ENCODE data around the gene MOV10. TPM values are rescaled to one million over a fixed set of nuclear protein-coding genes. Genes with fewer than 3 reads are reported as not detected.
"Not testable (repeated sequence)": the region's sequence is repeated elsewhere in the genome, so short reads cannot be mapped to it uniquely, and the experiment has no call there.

MOV10 gene
- total RNA-seq, 1 donor from 2014 or later = 137 TPM

DNA sequence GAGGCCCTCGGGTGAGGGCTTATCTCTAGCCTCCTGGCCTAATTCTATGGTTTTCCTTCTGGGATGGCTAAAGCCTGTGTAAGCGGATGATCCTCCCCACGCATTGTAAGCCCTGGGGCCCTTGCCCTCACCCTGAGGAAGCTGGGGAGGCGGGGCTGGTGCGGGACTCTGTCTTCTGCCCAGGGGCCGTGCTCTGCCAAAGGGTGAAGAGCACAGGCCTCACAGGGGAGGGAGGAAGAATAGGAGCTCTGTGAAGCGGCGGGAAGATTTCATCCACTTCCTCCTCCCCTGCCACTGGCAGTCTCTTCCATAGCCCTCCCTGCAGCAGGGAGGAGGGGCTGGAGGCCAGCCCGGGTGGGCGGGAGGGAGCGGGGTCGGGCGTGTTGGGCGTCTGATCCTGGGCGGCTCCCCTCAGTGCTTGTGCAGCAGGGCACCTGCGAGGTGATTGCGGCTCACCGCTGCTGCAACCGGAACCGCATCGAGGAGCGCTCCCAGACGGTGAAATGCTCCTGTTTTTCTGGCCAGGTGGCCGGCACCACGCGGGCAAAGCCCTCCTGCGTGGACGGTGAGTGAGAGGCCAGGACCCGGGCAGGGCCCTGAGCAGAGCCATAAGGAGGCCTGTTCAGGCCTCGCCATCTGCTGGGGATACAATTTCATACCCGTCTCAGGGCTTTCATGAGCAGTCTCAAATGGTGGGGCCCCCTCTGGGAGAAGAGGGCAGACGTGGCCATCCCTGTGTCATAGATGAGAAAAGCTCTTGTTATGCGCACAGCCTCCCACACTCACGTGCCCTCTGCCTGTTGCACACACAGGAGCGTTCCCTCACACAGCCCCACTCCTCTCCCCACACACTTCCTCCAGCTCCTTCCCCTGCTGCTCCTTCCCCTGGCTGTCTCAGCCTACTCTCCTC is 48.4 kb downstream of the MOV10 start:
- peak overlapping the region; percentile 55 for H3K4me3 Mint-ChIP-seq (ENCODE audit: low read depth)
- TF ChIP-seq, protein P1, sequence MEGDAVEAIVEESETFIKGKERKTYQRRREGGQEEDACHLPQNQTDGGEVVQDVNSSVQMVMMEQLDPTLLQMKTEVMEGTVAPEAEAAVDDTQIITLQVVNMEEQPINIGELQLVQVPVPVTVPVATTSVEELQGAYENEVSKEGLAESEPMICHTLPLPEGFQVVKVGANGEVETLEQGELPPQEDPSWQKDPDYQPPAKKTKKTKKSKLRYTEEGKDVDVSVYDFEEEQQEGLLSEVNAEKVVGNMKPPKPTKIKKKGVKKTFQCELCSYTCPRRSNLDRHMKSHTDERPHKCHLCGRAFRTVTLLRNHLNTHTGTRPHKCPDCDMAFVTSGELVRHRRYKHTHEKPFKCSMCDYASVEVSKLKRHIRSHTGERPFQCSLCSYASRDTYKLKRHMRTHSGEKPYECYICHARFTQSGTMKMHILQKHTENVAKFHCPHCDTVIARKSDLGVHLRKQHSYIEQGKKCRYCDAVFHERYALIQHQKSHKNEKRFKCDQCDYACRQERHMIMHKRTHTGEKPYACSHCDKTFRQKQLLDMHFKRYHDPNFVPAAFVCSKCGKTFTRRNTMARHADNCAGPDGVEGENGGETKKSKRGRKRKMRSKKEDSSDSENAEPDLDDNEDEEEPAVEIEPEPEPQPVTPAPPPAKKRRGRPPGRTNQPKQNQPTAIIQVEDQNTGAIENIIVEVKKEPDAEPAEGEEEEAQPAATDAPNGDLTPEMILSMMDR (IDR thresholded peaks at IDR 0.05; ENCODE audit: unreplicated experiment) = peak; percentile 9
- peaks cover 8% of the 10 kb centered on the region for H3K4me1 Mint-ChIP-seq (ENCODE audit: low read depth)
- no peaks in the 10 kb centered on the region for H3K9me3 Mint-ChIP-seq (ENCODE audit: low read depth)
- DNase-seq (ENCODE audit: low spot score, unreplicated experiment) = no peak
- no peaks in the 10 kb centered on the region for H3K36me3 Mint-ChIP-seq (ENCODE audit: insufficient read depth)
- H3K27me3 Mint-ChIP-seq = peaks cover 37% of the 10 kb centered on the region
- peak overlapping the region; percentile 62 for H3K27ac Mint-ChIP-seq

DNA sequence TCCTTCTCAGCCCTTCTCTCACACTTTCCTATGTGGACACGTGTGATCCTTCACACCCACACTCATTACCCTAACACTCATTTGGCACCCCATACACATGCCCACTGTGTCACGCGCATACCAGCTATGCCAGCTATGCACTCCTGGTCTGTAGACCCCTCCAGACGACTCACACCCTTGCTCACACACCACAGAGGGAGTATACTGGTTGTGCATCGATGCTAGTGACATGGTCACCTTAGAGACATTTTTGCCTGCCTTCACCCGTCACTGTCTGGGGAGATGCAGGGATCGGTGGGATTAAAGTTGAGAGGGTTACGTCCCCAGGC is 49.0 kb downstream of the MOV10 start:
- H3K4me3 Mint-ChIP-seq (ENCODE audit: low read depth) = peak overlapping the region; percentile 20
- DNase-seq (ENCODE audit: low spot score, unreplicated experiment) = no peak
- peaks cover 8% of the 10 kb centered on the region for H3K4me1 Mint-ChIP-seq (ENCODE audit: low read depth)
- peaks cover 37% of the 10 kb centered on the region for H3K27me3 Mint-ChIP-seq
- H3K27ac Mint-ChIP-seq = no peak overlapping the region
- no peaks in the 10 kb centered on the region for H3K9me3 Mint-ChIP-seq (ENCODE audit: low read depth)
- H3K36me3 Mint-ChIP-seq (ENCODE audit: insufficient read depth) = no peaks in the 10 kb centered on the region
- TF ChIP-seq, protein P1 (IDR thresholded peaks at IDR 0.05; ENCODE audit: unreplicated experiment) = no peak

DNA sequence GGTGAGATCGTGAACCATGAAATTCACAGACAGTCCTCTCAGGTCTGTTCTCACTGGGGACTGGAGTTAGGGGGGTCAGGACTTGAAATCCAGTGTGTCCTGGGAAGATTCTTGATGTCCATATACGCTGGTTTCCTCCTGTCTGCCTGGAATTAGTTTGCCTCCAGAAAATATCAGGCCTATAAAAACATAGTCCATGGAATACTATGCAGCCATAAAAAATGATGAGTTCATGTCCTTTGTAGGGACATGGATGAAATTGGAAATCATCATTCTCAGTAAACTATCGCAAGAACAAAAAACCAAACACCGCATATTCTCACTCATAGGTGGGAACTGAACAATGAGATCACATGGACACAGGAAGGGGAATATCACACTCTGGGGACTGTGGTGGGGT is 49.8 kb downstream of the MOV10 start:
- not testable (repeated sequence) for H3K27ac Mint-ChIP-seq; H3K9me3 Mint-ChIP-seq (ENCODE audit: low read depth); DNase-seq (ENCODE audit: low spot score, unreplicated experiment); H3K4me3 Mint-ChIP-seq (ENCODE audit: low read depth); H3K36me3 Mint-ChIP-seq (ENCODE audit: insufficient read depth)
- H3K4me1 Mint-ChIP-seq (ENCODE audit: low read depth) = peaks cover 14% of the 10 kb centered on the region
- H3K27me3 Mint-ChIP-seq = peaks cover 31% of the 10 kb centered on the region

DNA sequence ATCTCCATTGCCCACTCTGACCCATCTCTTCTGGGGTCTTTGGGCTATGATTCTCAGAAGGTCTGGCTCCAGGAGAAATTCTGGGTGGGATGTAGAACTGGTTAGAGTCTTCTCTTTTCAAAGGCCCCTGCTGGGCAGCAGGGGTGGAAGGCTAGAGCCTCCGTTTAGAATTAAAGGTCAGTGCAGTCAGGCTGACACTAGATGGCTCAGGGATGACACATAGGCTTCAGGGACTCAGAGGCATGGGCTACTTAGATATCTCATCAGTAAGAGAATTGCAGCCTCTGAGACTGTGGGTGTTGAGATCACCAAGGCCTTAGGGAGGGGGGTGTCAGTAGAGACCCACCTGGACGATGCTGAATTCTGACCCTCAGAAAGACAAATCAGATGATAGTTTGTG is 53.3 kb downstream of the MOV10 start:
- peaks cover 5% of the 10 kb centered on the region for H3K27me3 Mint-ChIP-seq
- H3K9me3 Mint-ChIP-seq (ENCODE audit: low read depth) = no peaks in the 10 kb centered on the region
- H3K4me3 Mint-ChIP-seq (ENCODE audit: low read depth) = no peak overlapping the region
- no peak for DNase-seq (ENCODE audit: low spot score, unreplicated experiment)
- TF ChIP-seq, protein P1 (IDR thresholded peaks at IDR 0.05; ENCODE audit: unreplicated experiment) = no peak
- H3K36me3 Mint-ChIP-seq (ENCODE audit: insufficient read depth) = no peaks in the 10 kb centered on the region
- peaks cover 18% of the 10 kb centered on the region for H3K4me1 Mint-ChIP-seq (ENCODE audit: low read depth)
- no peak overlapping the region for H3K27ac Mint-ChIP-seq

DNA sequence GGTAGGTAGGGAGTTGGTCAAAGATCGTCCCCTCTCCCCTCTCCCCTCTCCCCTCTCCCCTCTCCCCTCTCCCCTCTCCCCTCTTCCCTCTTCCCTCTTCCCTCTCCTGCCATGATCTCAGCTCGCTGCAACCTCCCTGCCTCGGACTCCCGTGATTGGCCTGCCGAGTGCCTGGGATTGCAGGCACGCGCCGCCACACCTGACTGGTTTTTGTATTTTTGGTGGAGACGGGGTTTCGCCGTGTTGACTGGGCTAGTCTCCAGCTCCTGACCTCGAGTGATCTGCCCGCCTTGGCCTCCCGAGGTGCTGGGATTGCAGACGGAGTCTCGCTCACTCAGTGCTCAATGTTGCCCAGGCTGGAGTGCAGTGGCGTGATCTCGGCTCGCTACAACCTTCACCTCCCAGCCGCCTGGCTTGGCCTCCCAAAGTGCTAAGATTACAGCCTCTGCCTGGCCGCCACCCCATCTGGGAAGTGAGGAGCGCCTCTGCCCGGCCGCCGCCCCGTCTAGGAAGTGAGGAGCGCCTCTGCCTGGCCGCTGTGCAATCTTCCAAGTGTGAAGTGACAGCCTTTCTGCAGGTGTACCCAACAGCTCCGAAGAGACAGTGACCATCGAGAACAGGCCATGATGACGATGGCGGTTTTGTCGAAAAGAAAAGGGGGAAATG is 54.0 kb downstream of the MOV10 start:
- Mint-ChIP-seq H3K27ac (peak overlapping the region; percentile 41), H3K4me1 (ENCODE audit: low read depth) (peaks cover 16% of the 10 kb centered on the region)
- not testable (repeated sequence) for H3K27me3 Mint-ChIP-seq; H3K4me3 Mint-ChIP-seq (ENCODE audit: low read depth); DNase-seq (ENCODE audit: low spot score, unreplicated experiment); H3K9me3 Mint-ChIP-seq (ENCODE audit: low read depth); H3K36me3 Mint-ChIP-seq (ENCODE audit: insufficient read depth)

DNA sequence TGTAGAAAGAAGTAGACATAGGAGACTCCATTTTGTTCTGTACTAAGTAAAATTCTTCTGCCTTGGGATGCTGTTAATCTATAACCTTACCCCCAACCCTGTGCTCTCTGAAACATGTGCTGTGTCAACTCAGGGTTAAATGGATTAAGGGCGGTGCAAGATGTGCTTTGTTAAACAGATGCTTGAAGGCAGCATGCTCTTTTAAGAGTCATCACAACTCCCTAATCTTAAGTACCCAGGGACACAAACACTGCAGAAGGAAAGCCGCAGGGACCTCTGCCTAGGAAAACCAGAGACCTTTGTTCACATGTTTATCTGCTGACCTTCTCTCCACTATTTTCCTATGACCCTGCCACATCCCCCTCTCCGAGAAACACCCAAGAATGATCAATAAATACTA is 54.6 kb downstream of the MOV10 start:
- not testable (repeated sequence) for H3K36me3 Mint-ChIP-seq (ENCODE audit: insufficient read depth); H3K4me3 Mint-ChIP-seq (ENCODE audit: low read depth); DNase-seq (ENCODE audit: low spot score, unreplicated experiment); H3K27me3 Mint-ChIP-seq; H3K9me3 Mint-ChIP-seq (ENCODE audit: low read depth)
- Mint-ChIP-seq H3K4me1 (ENCODE audit: low read depth) (peaks cover 15% of the 10 kb centered on the region), H3K27ac (peak overlapping the region; percentile 41)

All from progenitor cell of endocrine pancreas (in vitro differentiated cells).